DOHH2 (cell line): ENCODE measurements around the gene LENG9.

Experiments
- EZH2phosphoT487 ChIP-seq: fragments of 200-600 bp; sonication (generic); IDR thresholded peaks from 2 replicates; pipeline ENCODE4 v1.6.1; 2017; ENCODE audit warnings: borderline replicate concordance, mild to moderate bottlenecking, antibody characterized with exemption, low read length, moderate library complexity, mixed read lengths
- TF ChIP-seq, protein P1 (sequence below): fragments of 200-600 bp; sonication (generic); IDR thresholded peaks from one replicate; pipeline ENCODE4 v1.5.1; 2014; ENCODE audit warnings: antibody characterized with exemption, mild to moderate bottlenecking, low read depth, low read length; ENCODE audit not compliant: poor library complexity, severe bottlenecking

DNA sequence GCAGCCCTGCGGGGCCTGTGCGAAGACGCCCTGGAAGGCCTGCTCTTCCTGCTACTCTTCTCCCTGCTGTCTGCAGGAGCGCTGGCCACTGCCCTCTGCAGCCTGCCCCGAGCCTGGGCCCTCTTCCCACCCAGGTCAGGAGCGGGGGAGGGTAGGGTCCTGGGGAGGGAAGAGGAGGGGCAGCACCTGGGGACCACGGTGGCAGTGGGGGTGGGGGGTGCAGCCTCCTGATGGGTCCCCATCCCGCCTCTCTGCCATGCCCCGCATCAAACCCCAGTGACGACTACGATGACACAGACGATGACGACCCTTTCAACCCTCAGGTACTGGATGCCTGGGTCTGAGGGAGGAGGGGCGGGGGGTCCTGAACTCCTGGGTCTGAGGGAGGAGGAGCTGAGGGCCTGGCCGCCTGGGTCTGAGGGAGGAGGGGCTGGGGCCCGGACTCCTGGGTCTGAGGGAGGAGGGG is 28.0 kb downstream of the LENG9 start:
- TF ChIP-seq, protein P1, sequence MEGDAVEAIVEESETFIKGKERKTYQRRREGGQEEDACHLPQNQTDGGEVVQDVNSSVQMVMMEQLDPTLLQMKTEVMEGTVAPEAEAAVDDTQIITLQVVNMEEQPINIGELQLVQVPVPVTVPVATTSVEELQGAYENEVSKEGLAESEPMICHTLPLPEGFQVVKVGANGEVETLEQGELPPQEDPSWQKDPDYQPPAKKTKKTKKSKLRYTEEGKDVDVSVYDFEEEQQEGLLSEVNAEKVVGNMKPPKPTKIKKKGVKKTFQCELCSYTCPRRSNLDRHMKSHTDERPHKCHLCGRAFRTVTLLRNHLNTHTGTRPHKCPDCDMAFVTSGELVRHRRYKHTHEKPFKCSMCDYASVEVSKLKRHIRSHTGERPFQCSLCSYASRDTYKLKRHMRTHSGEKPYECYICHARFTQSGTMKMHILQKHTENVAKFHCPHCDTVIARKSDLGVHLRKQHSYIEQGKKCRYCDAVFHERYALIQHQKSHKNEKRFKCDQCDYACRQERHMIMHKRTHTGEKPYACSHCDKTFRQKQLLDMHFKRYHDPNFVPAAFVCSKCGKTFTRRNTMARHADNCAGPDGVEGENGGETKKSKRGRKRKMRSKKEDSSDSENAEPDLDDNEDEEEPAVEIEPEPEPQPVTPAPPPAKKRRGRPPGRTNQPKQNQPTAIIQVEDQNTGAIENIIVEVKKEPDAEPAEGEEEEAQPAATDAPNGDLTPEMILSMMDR, result no peak
- TF ChIP-seq EZH2phosphoT487, result no peak
